Thyroid gland (tissue), 4 donors: ENCODE measurements around the gene RALGDS. TPM values are rescaled to one million over a fixed set of nuclear protein-coding genes. Genes with fewer than 3 reads are reported as not detected.

Experiments
- DNase-seq, 2 donors: peaks; one replicate each; pipeline ENCODE4 v3.0.0-alpha.2; 2019
- H3K27ac ChIP-seq, 3 donors: fragments of 200-600 bp; sonication (generic); 1 replicate in 2 of 3; 2 replicates in 1 of 3; pipeline ENCODE4 v1.5.1; 2016 to 2019; ENCODE audit warnings: mild to moderate bottlenecking in 1 of 3, moderate library complexity in 1 of 3
- H3K27me3 ChIP-seq: fragments of 200-600 bp; sonication (generic); one replicate; pipeline ENCODE4 v1.5.1; 2019
- H3K36me3 ChIP-seq, 2 donors: fragments of 200-600 bp; sonication (generic); one replicate each; pipeline ENCODE4 v1.5.1; 2016 to 2019
- H3K4me1 ChIP-seq, 2 donors: fragments of 200-600 bp; sonication (generic); one replicate each; pipeline ENCODE4 v1.5.1; 2017 to 2019
- H3K4me3 ChIP-seq, 3 donors: fragments of 200-600 bp; sonication (generic); replicated peaks in 1 of 3; 1 replicate in 2 of 3; 2 replicates in 1 of 3; pipeline ENCODE4 v1.5.1; 2016; ENCODE audit warnings: mild to moderate bottlenecking in 1 of 3
- H3K9me3 ChIP-seq: fragments of 200-600 bp; sonication (generic); one replicate; pipeline ENCODE4 v1.5.1; 2017
- POLR2A ChIP-seq, 2 donors: fragments of 450-650 bp; IDR thresholded peaks; one replicate each; pipeline ENCODE4 v1.6.1; 2017; ENCODE audit warnings: antibody characterized with exemption in 2 of 2, mild to moderate bottlenecking in 2 of 2, moderate library complexity in 1 of 2
- WGBS, 2 donors: methylation state at CpG; one replicate each; pipeline ENCODE4 v1.1.5; 2017; 5-methylcytosine and 5-hydroxymethylcytosine counted together
- intact Hi-C: fragments of 100-400 bp; cut with DNase I; formaldehyde crosslinking; loops from one replicate; pipeline ENCODE4 v1.15.1; 2023
- total RNA-seq, 4 donors: library from RNA; depleted of rRNA; stranded (reverse); fragments of >200 nt; gene quantifications; one replicate each; pipeline ENCODE4 v1.2.3, GENCODE V29; 2016
- TF ChIP-seq, protein P1 (sequence below), 6 experiments: fragments of 200-600 bp in 3 of 6; fragments of 450-650 bp in 3 of 6; sonication (generic) in 3 of 6; IDR thresholded peaks; one replicate each; pipeline ENCODE4 v1.5.1; 2016 to 2019; ENCODE audit warnings: antibody characterized with exemption in 6 of 6, mild to moderate bottlenecking in 2 of 6, inconsistent platforms in 1 of 6, moderate library complexity in 1 of 6

The RALGDS gene
- total RNA-seq, 4 donors from 2014 or later: 32.2 to 55.3 (median 43.5) TPM

DNA sequence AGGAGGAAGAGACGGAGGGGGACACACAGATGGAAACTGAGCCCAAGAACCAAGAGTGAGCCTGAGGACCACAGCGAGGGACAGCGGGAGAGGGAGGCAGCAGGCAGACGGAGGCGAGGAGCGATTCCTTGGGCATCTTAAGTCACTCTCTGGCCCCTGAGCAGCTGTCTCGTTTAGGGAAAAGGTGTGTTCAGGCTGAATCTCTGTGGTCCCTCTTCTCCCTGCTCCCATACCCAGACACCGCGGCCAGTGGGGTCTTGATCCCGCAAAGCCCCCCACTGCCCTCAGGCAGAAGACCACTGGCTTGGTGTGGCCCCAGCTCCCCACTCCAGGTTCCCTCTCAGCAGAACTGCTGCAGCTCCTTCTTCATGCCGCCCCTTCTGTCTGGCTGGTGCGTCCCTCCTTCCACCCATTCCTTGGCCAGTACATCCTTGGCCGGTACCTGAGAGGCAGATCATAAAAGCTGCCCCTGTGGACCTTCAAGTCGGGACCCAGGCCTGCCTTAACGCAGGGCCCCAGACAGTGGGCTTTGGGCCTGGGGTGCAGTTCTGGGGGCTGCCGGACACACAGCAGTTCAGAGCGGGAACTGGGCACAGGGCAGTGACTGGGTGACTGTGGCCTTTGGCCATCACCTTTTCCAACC lies 5.8 kb upstream of the RALGDS start:
- no peaks in the 10 kb centered on the region for H3K36me3 ChIP-seq
- H3K27me3 ChIP-seq: no peaks in the 10 kb centered on the region
- TF ChIP-seq, protein P1, sequence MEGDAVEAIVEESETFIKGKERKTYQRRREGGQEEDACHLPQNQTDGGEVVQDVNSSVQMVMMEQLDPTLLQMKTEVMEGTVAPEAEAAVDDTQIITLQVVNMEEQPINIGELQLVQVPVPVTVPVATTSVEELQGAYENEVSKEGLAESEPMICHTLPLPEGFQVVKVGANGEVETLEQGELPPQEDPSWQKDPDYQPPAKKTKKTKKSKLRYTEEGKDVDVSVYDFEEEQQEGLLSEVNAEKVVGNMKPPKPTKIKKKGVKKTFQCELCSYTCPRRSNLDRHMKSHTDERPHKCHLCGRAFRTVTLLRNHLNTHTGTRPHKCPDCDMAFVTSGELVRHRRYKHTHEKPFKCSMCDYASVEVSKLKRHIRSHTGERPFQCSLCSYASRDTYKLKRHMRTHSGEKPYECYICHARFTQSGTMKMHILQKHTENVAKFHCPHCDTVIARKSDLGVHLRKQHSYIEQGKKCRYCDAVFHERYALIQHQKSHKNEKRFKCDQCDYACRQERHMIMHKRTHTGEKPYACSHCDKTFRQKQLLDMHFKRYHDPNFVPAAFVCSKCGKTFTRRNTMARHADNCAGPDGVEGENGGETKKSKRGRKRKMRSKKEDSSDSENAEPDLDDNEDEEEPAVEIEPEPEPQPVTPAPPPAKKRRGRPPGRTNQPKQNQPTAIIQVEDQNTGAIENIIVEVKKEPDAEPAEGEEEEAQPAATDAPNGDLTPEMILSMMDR (IDR thresholded peaks at IDR 0.05): no peak
- no peak for TF ChIP-seq POLR2A (IDR thresholded peaks at IDR 0.05)
- H3K9me3 ChIP-seq: no peaks in the 10 kb centered on the region
- no peak for DNase-seq
- intact Hi-C loops: no loop called here
- peaks cover 52 to 73% of the 10 kb centered on the region in 2 donors for H3K4me1 ChIP-seq
- 76 to 80% methylated on average over 16 to 17 of the region's 17 CpGs for WGBS, 2 donors
- H3K4me3 ChIP-seq: no peak overlapping the region
- peak overlapping the region; percentile 66 to 94 (median 91) for H3K27ac ChIP-seq

- intact Hi-C loops: no loop called here
- Histone ChIP-seq H3K9me3 (no peaks in the 10 kb centered on the region), H3K36me3 (no peaks in the 10 kb centered on the region), H3K4me3 (peak overlapping the region in 1 of 3 donors; percentile 7), H3K27me3 (no peaks in the 10 kb centered on the region), H3K4me1 (peaks cover 58 to 73% of the 10 kb centered on the region in 2 donors), H3K27ac (peak overlapping the region; percentile 66 to 94 (median 91))
- WGBS, 2 donors: 16 to 24% methylated on average over 23 to 24 of the region's 24 CpGs
- TF ChIP-seq, protein P1 (IDR thresholded peaks at IDR 0.05): no peak
- TF ChIP-seq POLR2A (IDR thresholded peaks at IDR 0.05): no peak
- DNase-seq: peak; percentile 68 to 76
Measured at GRCh38 chr9:133125941-133126696, 5.1 kb upstream of the RALGDS start.

DNA sequence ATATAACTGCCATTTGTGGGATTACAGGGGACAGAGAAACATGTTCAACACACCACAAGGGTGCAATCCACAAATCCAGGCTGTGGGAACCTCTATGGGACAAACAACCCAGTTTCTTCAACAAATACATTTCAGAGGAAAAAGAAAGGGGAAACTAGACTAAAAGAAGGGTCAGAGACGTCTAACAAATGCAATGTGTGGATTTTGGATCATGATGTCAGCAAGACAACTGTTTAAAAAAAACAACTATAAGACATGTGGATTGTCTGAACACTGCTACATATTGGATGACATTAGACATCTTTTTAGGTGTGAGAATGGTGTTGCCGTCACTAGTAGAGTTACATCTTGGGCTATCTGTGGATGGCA lies 3.9 kb upstream of the RALGDS start:
- DNase-seq: no peak
- Histone ChIP-seq H3K9me3 (no peaks in the 10 kb centered on the region), H3K36me3 (no peaks in the 10 kb centered on the region), H3K27me3 (no peaks in the 10 kb centered on the region), H3K27ac (no peak overlapping the region), H3K4me1 (peaks cover 62 to 79% of the 10 kb centered on the region in 2 donors), H3K4me3 (no peak overlapping the region)
- TF ChIP-seq POLR2A (IDR thresholded peaks at IDR 0.05): no peak
- TF ChIP-seq, protein P1 (IDR thresholded peaks at IDR 0.05): no peak
- 87 to 97% methylated on average over 2 of the region's 2 CpGs for WGBS, 2 donors
- intact Hi-C loops: no loop called here

DNA sequence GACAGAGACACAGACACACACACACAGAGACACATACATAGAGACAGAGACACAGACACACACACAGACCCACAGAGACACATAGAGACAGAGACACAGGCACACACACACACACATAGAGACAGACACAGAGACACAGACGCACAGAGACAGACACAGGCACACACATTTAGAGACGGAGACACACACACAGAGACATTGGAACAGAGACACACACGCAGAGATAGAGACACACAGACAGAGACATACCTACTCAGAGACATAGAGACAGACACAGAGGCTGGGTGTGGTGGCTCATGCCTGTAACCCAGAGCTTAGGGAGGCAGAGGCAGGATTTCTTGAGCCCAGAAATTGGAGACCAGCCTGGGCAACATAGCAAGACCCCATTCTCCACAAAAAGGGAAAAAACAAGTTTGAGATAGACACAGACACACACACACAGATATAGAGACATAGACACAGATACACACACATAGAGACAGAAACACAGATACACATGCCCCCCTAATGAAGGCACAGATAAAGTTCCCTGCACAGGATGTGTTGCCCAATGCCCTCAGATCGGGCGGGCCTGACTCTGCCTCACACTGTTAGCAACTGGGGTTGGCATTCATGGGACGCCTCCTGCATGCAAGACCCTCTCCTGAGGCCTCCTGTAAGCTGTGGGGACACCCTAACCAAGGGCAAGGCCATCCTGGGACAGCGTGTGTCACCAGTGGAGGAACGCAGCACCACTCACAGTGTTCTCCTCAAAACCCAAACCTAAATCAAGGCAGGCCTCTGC lies 3.3 kb upstream of the RALGDS start:
- Histone ChIP-seq H3K27me3 (no peaks in the 10 kb centered on the region), H3K36me3 (no peaks in the 10 kb centered on the region), H3K4me3 (no peak overlapping the region), H3K27ac (no peak overlapping the region), H3K4me1 (peaks cover 62 to 79% of the 10 kb centered on the region in 2 donors), H3K9me3 (no peaks in the 10 kb centered on the region)
- 95% methylated on average over 8 of the region's 8 CpGs for WGBS, 2 donors
- no peak for DNase-seq
- intact Hi-C loops: no loop called here
- TF ChIP-seq POLR2A (IDR thresholded peaks at IDR 0.05): no peak
- TF ChIP-seq, protein P1 (IDR thresholded peaks at IDR 0.05): no peak
